Measurements from ENCODE around the gene CENPVL3. TPM values are rescaled to one million over a fixed set of nuclear protein-coding genes. Genes with fewer than 3 reads are reported as not detected.

CENPVL3 gene
- total and polyA plus RNA-seq, 5 experiments from 2014 or later: not detected

Other genes starting within 250 kb of the CENPVL3 start
- gene NUDT11, start 122.3 kb downstream of the CENPVL3 start, total RNA-seq: 1 to 10 TPM; 2.0 to 2.2 TPM
- gene NUDT11, start 122.3 kb downstream of the CENPVL3 start, polyA plus RNA-seq: 1 to 10 TPM; 1.5 to 4.1 (median 2.4) TPM
- gene CENPVL2, start 63.9 kb upstream of the CENPVL3 start, total RNA-seq: not detected
- not detected for gene CENPVL2, start 63.9 kb upstream of the CENPVL3 start, polyA plus RNA-seq
- not detected for gene CENPVL1, start 91.6 kb upstream of the CENPVL3 start, total RNA-seq
- not detected for gene CENPVL1, start 91.6 kb upstream of the CENPVL3 start, polyA plus RNA-seq
- gene GSPT2, start 124.5 kb upstream of the CENPVL3 start, total RNA-seq: 10 to 100 TPM; 15.9 to 16.4 TPM
- gene GSPT2, start 124.5 kb upstream of the CENPVL3 start, polyA plus RNA-seq: 10 to 100 TPM in 1 of 3 donors, 1 to 10 TPM in 2; 9.3 to 10.1 (median 9.7) TPM